ENCODE data around the gene CLCN5. TPM values are rescaled to one million over a fixed set of nuclear protein-coding genes. Genes with fewer than 3 reads are reported as not detected.

Gene CLCN5
- total RNA-seq: 15.6 and 22.1 TPM in 2 replicates

GRCh38 chrX:49922291-49923241 lies at the start of gene CLCN5:
Gene CLCN5 (plus strand): TSS chrX:49922596. CDS start chrX:49925299, 2,703 bp downstream.
- H3K36me3 ChIP-seq (ENCODE audit: control insufficient read depth, insufficient read depth, low read length): no peaks in the 10 kb centered on the region
- TF ChIP-seq CTCF (IDR thresholded peaks at IDR 0.05; ENCODE audit: insufficient read depth, low read length, poor library complexity, severe bottlenecking): no peak
- H3K4me3 ChIP-seq (ENCODE audit: low read depth, low read length): peak within 1 kb of the TSS; percentile 72
- peak; percentile 64 for DNase-seq (ENCODE audit: low read depth)
- H3K27me3 ChIP-seq (ENCODE audit: control insufficient read depth, insufficient read depth, low read length): no peaks in the 10 kb centered on the region

GRCh38 chrX:49876750-49877149 lies 45.6 kb upstream of the CLCN5 start:
- DNase-seq (ENCODE audit: low read depth): no peak
- Histone ChIP-seq H3K36me3 (ENCODE audit: control insufficient read depth, insufficient read depth, low read length) (no peaks in the 10 kb centered on the region), H3K27me3 (ENCODE audit: control insufficient read depth, insufficient read depth, low read length) (no peaks in the 10 kb centered on the region), H3K4me3 (ENCODE audit: low read depth, low read length) (no peak overlapping the region)
- peak; percentile 45 for TF ChIP-seq CTCF (IDR thresholded peaks at IDR 0.05; ENCODE audit: insufficient read depth, low read length, poor library complexity, severe bottlenecking)

- Histone ChIP-seq H3K27me3 (ENCODE audit: control insufficient read depth, insufficient read depth, low read length) (no peaks in the 10 kb centered on the region), H3K36me3 (ENCODE audit: control insufficient read depth, insufficient read depth, low read length) (no peaks in the 10 kb centered on the region), H3K4me3 (ENCODE audit: low read depth, low read length) (no peak overlapping the region)
- DNase-seq (ENCODE audit: low read depth): no peak
- no peak for TF ChIP-seq CTCF (IDR thresholded peaks at IDR 0.05; ENCODE audit: insufficient read depth, low read length, poor library complexity, severe bottlenecking)
These were observed 44.8 kb upstream of the CLCN5 start for GRCh38 chrX:49877397-49878101.

GRCh38 chrX:49878128-49878833 lies 44.1 kb upstream of the CLCN5 start:
- no peaks in the 10 kb centered on the region for H3K36me3 ChIP-seq (ENCODE audit: control insufficient read depth, insufficient read depth, low read length)
- no peak for TF ChIP-seq CTCF (IDR thresholded peaks at IDR 0.05; ENCODE audit: insufficient read depth, low read length, poor library complexity, severe bottlenecking)
- no peaks in the 10 kb centered on the region for H3K27me3 ChIP-seq (ENCODE audit: control insufficient read depth, insufficient read depth, low read length)
- no peak for DNase-seq (ENCODE audit: low read depth)
- peak overlapping the region; percentile 61 for H3K4me3 ChIP-seq (ENCODE audit: low read depth, low read length)

- peak; percentile 34 for DNase-seq (ENCODE audit: low read depth)
- Histone ChIP-seq H3K36me3 (ENCODE audit: control insufficient read depth, insufficient read depth, low read length) (no peaks in the 10 kb centered on the region), H3K27me3 (ENCODE audit: control insufficient read depth, insufficient read depth, low read length) (no peaks in the 10 kb centered on the region), H3K4me3 (ENCODE audit: low read depth, low read length) (peak within 1 kb of the TSS; percentile 61)
- peak; percentile 56 for TF ChIP-seq CTCF (IDR thresholded peaks at IDR 0.05; ENCODE audit: insufficient read depth, low read length, poor library complexity, severe bottlenecking)
These were observed 43.4 kb upstream of the CLCN5 start, which contains the start of gene USP27X for GRCh38 chrX:49878834-49879655. Gene USP27X (plus strand): TSS chrX:49879484. CDS start chrX:49880308, 824 bp downstream.
